Right atrium auricular region (tissue), 2 donors: ENCODE measurements around the gene RERE. TPM values are rescaled to one million over a fixed set of nuclear protein-coding genes. Genes with fewer than 3 reads are reported as not detected.

ENCODE experiments used
- DNase-seq: peaks from one replicate; pipeline ENCODE4 v3.0.0-alpha.2; 2019; ENCODE audit warnings: low spot score
- H3K27ac ChIP-seq, 2 donors: fragments of 200-600 bp; sonication (generic); 1 replicate in 1 of 2; 2 replicates in 1 of 2; pipeline ENCODE4 v1.5.1; 2016 to 2019
- H3K27me3 ChIP-seq, 2 donors: fragments of 200-600 bp; sonication (generic); one replicate each; pipeline versions ENCODE4 v1.5.1 to v1.6.0; 2017 to 2019
- H3K36me3 ChIP-seq: fragments of 200-600 bp; sonication (generic); one replicate; pipeline ENCODE4 v1.5.1; 2016
- H3K4me1 ChIP-seq, 2 donors: fragments of 200-600 bp; sonication (generic); one replicate each; pipeline versions ENCODE4 v1.5.1 to v1.6.0; 2017 to 2019
- H3K4me3 ChIP-seq, 2 donors: fragments of 200-600 bp; sonication (generic); 1 replicate in 1 of 2; 2 replicates in 1 of 2; pipeline ENCODE4 v1.5.1; 2017 to 2019; ENCODE audit warnings: mild to moderate bottlenecking in 1 of 2, moderate library complexity in 1 of 2
- H3K9me3 ChIP-seq, 2 donors: fragments of 200-600 bp; sonication (generic); one replicate each; pipeline ENCODE4 v1.5.1; 2019
- CTCF ChIP-seq, 2 donors: fragments of 200-600 bp; sonication (generic); IDR thresholded peaks; one replicate each; pipeline ENCODE4 v1.5.1; 2019; ENCODE audit warnings: antibody characterized with exemption in 2 of 2
- total RNA-seq, 2 donors: library from RNA; depleted of rRNA; stranded (reverse); fragments of >200 nt; gene quantifications; one replicate each; pipeline ENCODE4 v1.1.0, GENCODE V29; 2016

RERE gene
- total RNA-seq, 2 donors from 2014 or later, result 99.8 to 125 TPM

DNA sequence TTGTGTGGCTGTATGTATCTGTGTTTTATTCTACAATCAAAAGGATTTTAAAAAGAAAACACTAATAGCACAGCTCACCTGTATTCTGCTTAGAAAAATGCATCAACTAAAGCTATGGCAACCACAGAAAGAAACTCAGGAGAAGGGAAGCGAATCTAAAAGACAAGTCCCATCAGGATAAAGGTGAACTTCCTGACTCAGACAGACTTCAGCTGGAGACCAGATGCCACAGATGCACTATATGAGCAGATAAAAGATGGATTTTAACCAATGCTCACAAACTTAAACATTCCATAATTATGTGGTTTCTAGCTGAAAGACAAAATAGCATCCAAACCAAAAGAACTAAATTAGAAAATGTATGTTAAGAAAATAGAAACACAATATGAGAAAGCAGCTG lies 231.0 kb downstream of the RERE start:
- TF ChIP-seq CTCF (IDR thresholded peaks at IDR 0.05), result no peak
- Histone ChIP-seq H3K27ac (no peak overlapping the region), H3K27me3 (no peaks in the 10 kb centered on the region), H3K4me1 (peaks cover 0 to 12% of the 10 kb centered on the region in 2 donors), H3K36me3 (no peaks in the 10 kb centered on the region), H3K4me3 (no peak overlapping the region), H3K9me3 (no peaks in the 10 kb centered on the region)
- no peak for DNase-seq

GRCh38 chr1:8584316-8584715 lies 233.1 kb downstream of the RERE start:
- peaks cover 0 to 9% of the 10 kb centered on the region in 2 donors for H3K4me1 ChIP-seq
- no peak overlapping the region for H3K27ac ChIP-seq
- no peak for TF ChIP-seq CTCF (IDR thresholded peaks at IDR 0.05)
- H3K27me3 ChIP-seq, result no peaks in the 10 kb centered on the region
- no peaks in the 10 kb centered on the region for H3K36me3 ChIP-seq
- H3K4me3 ChIP-seq, result no peak overlapping the region
- DNase-seq, result no peak
- no peaks in the 10 kb centered on the region for H3K9me3 ChIP-seq

DNA sequence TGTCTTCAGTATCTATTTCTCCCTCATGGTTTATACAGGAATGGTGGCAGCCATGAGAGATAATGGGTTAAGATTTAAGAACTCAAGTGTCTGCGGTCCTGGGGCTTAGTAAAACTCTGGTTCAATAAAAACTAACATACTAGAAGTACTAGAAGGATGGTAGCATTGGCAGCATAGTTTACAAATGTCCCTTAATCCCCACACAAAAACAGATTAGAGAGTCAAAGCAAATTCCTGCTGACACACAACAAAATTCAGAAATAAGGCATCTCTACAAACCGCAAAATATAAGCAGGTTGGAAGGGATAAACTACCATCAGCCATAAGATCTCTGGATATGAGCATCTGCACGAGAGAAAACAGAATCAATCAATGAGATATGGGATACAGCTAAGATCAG lies 234.4 kb downstream of the RERE start:
- H3K9me3 ChIP-seq, result no peaks in the 10 kb centered on the region
- H3K4me3 ChIP-seq, result no peak overlapping the region
- H3K36me3 ChIP-seq, result no peaks in the 10 kb centered on the region

DNA sequence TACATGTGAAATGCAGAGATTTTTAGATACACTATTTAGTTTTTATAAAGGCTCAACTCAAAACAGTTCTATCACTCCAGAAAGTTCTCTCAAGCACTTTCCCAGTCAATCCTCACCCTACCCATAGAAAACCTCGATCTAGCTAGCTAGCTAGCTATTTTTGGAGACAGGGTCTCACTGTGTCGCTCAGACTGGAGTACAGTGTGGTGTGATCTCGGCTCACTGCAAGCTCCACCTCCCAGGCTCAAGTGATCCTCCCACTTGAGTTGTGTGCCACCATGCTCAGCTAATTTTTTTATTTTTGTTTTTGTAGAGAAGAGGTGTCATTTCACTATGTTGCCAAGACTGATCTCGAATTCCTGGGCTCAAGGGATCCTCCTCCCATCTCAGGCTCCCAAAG lies 236.9 kb downstream of the RERE start:
- TF ChIP-seq CTCF (IDR thresholded peaks at IDR 0.05), result no peak
- Histone ChIP-seq H3K4me3 (no peak overlapping the region), H3K36me3 (no peaks in the 10 kb centered on the region), H3K27ac (peak overlapping the region in 1 of 2 donors; percentile 42), H3K4me1 (peaks cover 0 to 9% of the 10 kb centered on the region in 2 donors), H3K9me3 (no peaks in the 10 kb centered on the region), H3K27me3 (no peaks in the 10 kb centered on the region)
- DNase-seq, result no peak

More for the DNA sequence above, 234.4 kb downstream of the RERE start:
- no peak for DNase-seq
- no peaks in the 10 kb centered on the region for H3K27me3 ChIP-seq
- H3K27ac ChIP-seq, result no peak overlapping the region
- H3K4me1 ChIP-seq, result peaks cover 0 to 9% of the 10 kb centered on the region in 2 donors
- no peak for TF ChIP-seq CTCF (IDR thresholded peaks at IDR 0.05)

- Histone ChIP-seq H3K27me3 (no peaks in the 10 kb centered on the region), H3K4me3 (no peak overlapping the region), H3K27ac (no peak overlapping the region), H3K4me1 (peaks cover 0 to 9% of the 10 kb centered on the region in 2 donors), H3K36me3 (no peaks in the 10 kb centered on the region), H3K9me3 (no peaks in the 10 kb centered on the region)
- DNase-seq, result no peak
- TF ChIP-seq CTCF (IDR thresholded peaks at IDR 0.05), result no peak
Measured at GRCh38 chr1:8578936-8579335, 238.5 kb downstream of the RERE start.

DNA sequence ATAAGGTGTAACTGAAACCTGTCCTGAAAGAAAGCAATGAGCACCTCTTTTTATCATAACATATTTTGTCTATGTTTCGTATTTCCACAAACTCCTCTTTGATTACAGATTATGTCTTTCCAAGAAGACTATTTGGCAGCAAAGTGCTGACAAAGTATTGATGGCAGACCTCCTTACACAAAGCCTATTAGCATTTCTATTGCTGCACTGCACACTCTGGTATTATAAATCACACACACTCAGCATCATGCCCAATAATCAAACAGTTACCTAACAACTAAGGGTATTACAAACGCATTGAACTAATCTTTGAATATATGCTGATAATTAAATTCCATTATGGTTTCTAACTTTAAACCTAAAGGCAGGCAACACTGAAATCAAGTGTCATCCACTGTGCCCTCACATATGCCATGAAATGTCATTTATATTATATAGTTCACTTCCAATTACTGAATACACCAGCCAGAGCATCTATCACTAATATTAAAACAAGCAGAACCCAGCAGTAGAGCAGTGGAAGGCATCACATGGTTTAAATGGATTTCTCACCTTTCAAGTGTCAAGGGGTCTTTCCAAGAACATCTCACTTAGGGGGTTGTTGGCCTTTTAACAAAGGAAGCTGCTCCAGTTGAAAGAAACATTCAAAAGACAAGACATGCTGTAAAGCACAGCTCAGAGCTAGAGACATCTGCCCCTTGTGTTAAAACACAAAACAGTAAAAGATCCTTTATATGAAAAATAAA lies 239.1 kb downstream of the RERE start:
- no peaks in the 10 kb centered on the region for H3K27me3 ChIP-seq
- no peak for TF ChIP-seq CTCF (IDR thresholded peaks at IDR 0.05)
- H3K36me3 ChIP-seq, result no peaks in the 10 kb centered on the region
- H3K27ac ChIP-seq, result no peak overlapping the region
- peaks cover 0 to 9% of the 10 kb centered on the region in 2 donors for H3K4me1 ChIP-seq
- DNase-seq, result no peak
- H3K9me3 ChIP-seq, result no peaks in the 10 kb centered on the region
- H3K4me3 ChIP-seq, result no peak overlapping the region
